Activated CD4-positive, alpha-beta T cell treated with anti-CD3 and anti-CD28 coated beads for 36 hours (primary cell): Measurements from ENCODE around the gene CPSF7. TPM values are rescaled to one million over a fixed set of nuclear protein-coding genes. Genes with fewer than 3 reads are reported as not detected.

Experiments
- ATAC-seq: fragments of 200-7000 bp; cut with Tn5 transposase; one replicate; pipeline ENCODE4 v1.10.0; 2021; ENCODE audit warnings: mild to moderate bottlenecking, moderate library complexity
- CTCF ChIA-PET: fragments of 350-600 bp; sonication (Branson Sonifier 250); formaldehyde crosslinking; loops from one replicate; lab custom pipeline; 2021; ENCODE audit warnings: antibody characterized with exemption; lab: Charles Lee
- POLR2A ChIA-PET: fragments of 350-600 bp; sonication (Branson Sonifier 250); formaldehyde crosslinking; loops from one replicate; lab custom pipeline; 2021; ENCODE audit warnings: antibody characterized with exemption, inconsistent platforms; lab: Charles Lee
- DNase-seq: peaks from one replicate; pipeline ENCODE4 v3.0.0-alpha.2; 2020
- H3K27ac Mint-ChIP-seq: one replicate; pipeline ENCODE4 v1.8.0; 2021; ENCODE audit warnings: mixed read lengths
- H3K27me3 Mint-ChIP-seq: one replicate; pipeline ENCODE4 v1.8.0; 2021; ENCODE audit warnings: mixed read lengths
- H3K36me3 Mint-ChIP-seq: one replicate; pipeline ENCODE4 v1.8.0; 2021; ENCODE audit warnings: low read depth, mixed read lengths
- H3K4me1 Mint-ChIP-seq: one replicate; pipeline ENCODE4 v1.8.0; 2021; ENCODE audit warnings: mixed read lengths
- H3K4me3 Mint-ChIP-seq: one replicate; pipeline ENCODE4 v1.8.0; 2021; ENCODE audit warnings: mild to moderate bottlenecking, moderate library complexity, mixed read lengths
- H3K9me3 Mint-ChIP-seq: one replicate; pipeline ENCODE4 v1.8.0; 2021; ENCODE audit warnings: low read depth, mixed read lengths
- intact Hi-C, 2 experiments: fragments of 100-400 bp; cut with DNase I in 1 of 2; cut with micrococcal nuclease in 1 of 2; formaldehyde crosslinking; loops; one replicate each; pipeline versions ENCODE4 v1.14.2 to v1.15.1; 2022 to 2024; cut with DNase I, micrococcal nuclease
- total RNA-seq, 2 experiments: library from RNA; stranded (reverse); gene quantifications; one replicate each; pipeline ENCODE4 v1.2.3, GENCODE V29; 2021

The CPSF7 gene
- total RNA-seq, 2 experiments from 2014 or later, result 108 to 179 TPM

DNA sequence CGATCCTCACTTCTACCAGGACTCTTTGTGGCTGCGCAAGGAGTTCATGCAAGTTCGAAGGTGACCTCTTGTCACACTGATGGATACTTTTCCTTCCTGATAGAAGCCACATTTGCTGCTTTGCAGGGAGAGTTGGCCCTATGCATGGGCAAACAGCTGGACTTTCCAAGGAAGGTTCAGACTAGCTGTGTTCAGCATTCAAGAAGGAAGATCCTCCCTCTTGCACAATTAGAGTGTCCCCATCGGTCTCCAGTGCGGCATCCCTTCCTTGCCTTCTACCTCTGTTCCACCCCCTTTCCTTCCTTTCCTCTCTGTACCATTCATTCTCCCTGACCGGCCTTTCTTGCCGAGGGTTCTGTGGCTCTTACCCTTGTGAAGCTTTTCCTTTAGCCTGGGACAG, 61.1 kb downstream of the CPSF7 start:
- peaks cover 49% of the 10 kb centered on the region for H3K36me3 Mint-ChIP-seq

DNA sequence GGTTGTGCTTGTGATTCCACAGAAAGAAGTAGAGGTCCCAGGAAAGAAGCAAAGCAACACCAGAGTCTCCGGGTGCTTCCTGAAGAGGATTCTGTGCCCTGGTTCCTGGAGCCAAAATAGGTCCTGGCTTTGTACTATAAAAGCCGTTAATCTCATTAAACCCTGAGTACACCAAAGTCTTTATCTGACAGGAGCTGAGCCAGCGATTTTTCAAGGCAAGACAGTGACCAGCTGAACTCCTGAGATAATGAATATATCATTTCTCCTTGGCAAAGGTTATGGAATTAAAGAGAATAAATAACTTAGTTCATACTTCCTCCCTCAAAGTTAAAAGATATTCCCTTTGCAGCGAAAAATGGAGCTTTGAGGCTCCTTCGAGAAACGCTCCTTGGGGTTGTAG, 62.4 kb downstream of the CPSF7 start:
- CTCF ChIA-PET, result interaction anchor here (1.3 to 9.5 kb wide), 4 partner anchors 17 to 68 kb away, joined by 4 to 66 read pairs (median 17); partner anchors contain the start of genes DDB1 and TKFC
- no peak for DNase-seq
- Mint-ChIP-seq H3K36me3 (peaks cover 50% of the 10 kb centered on the region), H3K4me1 (peaks cover 21% of the 10 kb centered on the region), H3K4me3 (no peak overlapping the region), H3K27me3 (no peaks in the 10 kb centered on the region), H3K27ac (no peak overlapping the region), H3K9me3 (no peaks in the 10 kb centered on the region)
- ATAC-seq, result no peak
- intact Hi-C loops, result no loop called here
- POLR2A ChIA-PET, result no interaction called here

More for the DNA sequence above, 61.1 kb downstream of the CPSF7 start:
- Mint-ChIP-seq H3K27me3 (no peaks in the 10 kb centered on the region), H3K27ac (no peak overlapping the region), H3K4me3 (no peak overlapping the region), H3K9me3 (no peaks in the 10 kb centered on the region), H3K4me1 (peaks cover 12% of the 10 kb centered on the region)
- DNase-seq (no peak), ATAC-seq (no peak)
- CTCF ChIA-PET, result interaction anchor here (0.6 to 4.5 kb wide), 4 partner anchors 14 to 67 kb away, joined by 3 to 28 read pairs (median 4); no protein-coding TSS in a partner anchor
- intact Hi-C loops, result no loop called here
- POLR2A ChIA-PET, result no interaction called here

DNA sequence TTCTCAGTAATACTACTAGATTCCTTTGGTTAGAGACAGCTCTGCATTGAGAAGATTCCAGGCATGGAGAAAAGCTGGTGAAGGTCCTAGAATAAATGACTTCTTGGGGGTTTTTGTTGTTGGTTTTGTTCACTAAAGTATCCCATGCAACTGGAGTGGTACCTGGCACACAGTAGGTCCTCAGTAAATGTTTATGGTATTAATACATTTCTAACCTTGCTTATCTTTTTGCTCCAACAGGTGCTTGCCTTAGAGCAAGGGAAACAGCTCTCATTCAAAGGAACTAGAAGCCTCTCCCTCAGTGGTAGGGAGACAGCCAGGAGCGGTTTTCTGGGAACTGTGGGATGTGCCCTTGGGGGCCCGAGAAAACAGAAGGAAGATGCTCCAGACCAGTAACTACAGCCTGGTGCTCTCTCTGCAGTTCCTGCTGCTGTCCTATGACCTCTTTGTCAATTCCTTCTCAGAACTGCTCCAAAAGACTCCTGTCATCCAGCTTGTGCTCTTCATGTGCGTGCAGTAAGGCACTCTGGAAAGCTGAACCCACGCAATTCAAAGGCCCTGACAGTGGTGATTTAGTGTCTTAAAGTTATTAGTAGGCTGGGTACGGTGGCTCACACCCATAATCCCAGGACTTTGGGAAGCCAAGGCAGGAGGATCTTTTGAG, 65.6 kb downstream of the CPSF7 start:
- intact Hi-C loops, result no loop called here
- Mint-ChIP-seq H3K4me1 (peaks cover 30% of the 10 kb centered on the region), H3K36me3 (peaks cover 34% of the 10 kb centered on the region), H3K4me3 (peak overlapping the region; percentile 100), H3K27me3 (no peaks in the 10 kb centered on the region), H3K27ac (peak overlapping the region; percentile 100), H3K9me3 (no peaks in the 10 kb centered on the region)
- CTCF ChIA-PET, result interaction anchor here (0.8 to 9.5 kb wide), 10 partner anchors 8 to 82 kb away, joined by 3 to 66 read pairs (median 8); partner anchors contain the start of genes DDB1, TKFC and TMEM216
- POLR2A ChIA-PET, result interaction anchor here (0.6 to 3.8 kb wide), 4 partner anchors 28 to 589 kb away, joined by 3 to 19 read pairs (median 10); partner anchors contain the start of genes CPSF7 and SDHAF2
- DNase-seq, result no peak
- no peak for ATAC-seq

DNA sequence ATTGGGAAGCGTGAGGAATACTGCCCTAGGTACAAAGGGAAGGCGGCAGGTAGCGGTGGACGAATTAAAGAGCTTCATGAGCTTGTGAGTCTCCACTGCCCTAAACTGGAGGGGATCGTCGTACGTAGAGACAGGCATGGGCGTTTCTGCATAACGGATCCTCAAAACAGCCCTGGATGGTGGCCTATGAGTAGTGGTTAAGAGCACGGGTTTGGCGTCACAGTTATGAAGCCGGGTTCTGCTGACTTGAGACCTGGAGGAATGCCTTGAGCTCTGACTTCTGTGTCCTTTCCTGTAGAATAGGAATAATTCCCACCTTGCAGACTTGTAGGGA, 67.3 kb downstream of the CPSF7 start:
- POLR2A ChIA-PET, result interaction anchor here (0.8 to 4.0 kb wide), 8 partner anchors 23 to 320 kb away, joined by 3 to 26 read pairs (median 8); partner anchors contain the start of genes CPSF7, DDB1, SDHAF2 and TKFC

DNA sequence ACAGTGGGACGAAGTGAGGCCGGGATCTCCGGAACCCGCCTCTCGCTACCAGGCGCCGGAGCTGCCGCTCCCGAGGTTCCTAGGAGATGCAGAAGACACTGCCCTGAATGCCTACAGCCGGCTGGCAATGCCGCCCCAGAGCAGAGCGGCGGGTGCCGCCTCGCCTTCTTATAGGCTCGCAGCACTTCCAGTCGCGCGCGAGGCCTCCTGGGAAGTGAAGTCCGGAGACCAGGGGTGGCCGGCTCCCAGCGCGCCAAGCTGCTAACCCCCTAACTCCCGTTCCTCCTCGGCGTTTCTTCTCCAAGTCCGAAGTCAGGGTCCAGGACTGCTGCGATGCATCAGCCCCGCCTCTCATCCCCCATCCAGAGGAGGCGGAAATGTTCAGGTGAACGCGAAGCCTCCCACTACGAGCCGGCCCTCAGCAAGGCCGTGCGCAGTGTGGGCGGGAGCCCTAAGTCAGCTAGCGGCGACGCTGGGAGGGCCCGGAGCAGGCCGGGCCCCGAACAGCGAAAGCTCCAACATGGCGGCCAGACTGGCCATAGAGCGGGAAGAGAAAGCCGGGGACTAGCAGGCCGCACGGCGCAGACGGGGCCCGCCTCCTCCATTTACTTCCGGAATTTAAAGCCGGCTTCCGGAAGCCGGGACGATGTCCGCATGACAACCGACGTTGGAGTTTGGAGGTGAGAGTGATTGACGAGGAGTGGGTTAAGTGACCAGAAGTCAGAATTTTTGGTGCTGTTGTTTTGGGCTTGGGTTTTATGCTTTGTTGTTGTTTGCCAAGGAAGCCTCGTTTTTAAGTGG, 67.8 kb downstream of the CPSF7 start, which contains the start of the genes CYB561A3 and TMEM138:
TSS of gene CYB561A3 (minus strand) at position 142 of the 801 bp plus-strand sequence. CDS start 5,169 bp downstream, outside the sequence.
TSS of gene TMEM138 (plus strand) at position 634 of the 801 bp plus-strand sequence. CDS start 2,017 bp downstream, outside the sequence.
- ATAC-seq (peak; percentile 96), DNase-seq (peak; percentile 95)
- H3K4me1 Mint-ChIP-seq, result peaks cover 34% of the 10 kb centered on the region
- CTCF ChIA-PET, result interaction anchor here (0.6 to 9.5 kb wide), 13 partner anchors 9 to 531 kb away, joined by 3 to 66 read pairs (median 5); partner anchors contain the start of genes DDB1, TKFC and TMEM216
- intact Hi-C loops, result loop anchor here (1.0 to 2.0 kb wide), 12 partner anchors 23 to 521 kb away; partner anchors contain the start of genes DDB1 (in 2 of the 2), TKFC (in 2 of the 2), TMEM216 (in 2 of the 2) and CPSF7 (in 1 of the 2)
- H3K4me3 Mint-ChIP-seq, result peak within 1 kb of the TSS; percentile 100
- H3K36me3 Mint-ChIP-seq, result peaks cover 25% of the 10 kb centered on the region
- POLR2A ChIA-PET, result interaction anchor here (0.6 to 4.0 kb wide), 11 partner anchors 24 to 1366 kb away, joined by 3 to 26 read pairs (median 5); partner anchors contain the start of genes CPSF7, DDB1, SDHAF2 and TKFC
- no peaks in the 10 kb centered on the region for H3K27me3 Mint-ChIP-seq
- no peaks in the 10 kb centered on the region for H3K9me3 Mint-ChIP-seq
- H3K27ac Mint-ChIP-seq, result peak within 1 kb of the TSS; percentile 100

More for the DNA sequence above, 67.3 kb downstream of the CPSF7 start:
- peak; percentile 28 for ATAC-seq
- Mint-ChIP-seq H3K9me3 (no peaks in the 10 kb centered on the region), H3K4me3 (peak overlapping the region; percentile 100), H3K27ac (peak overlapping the region; percentile 100), H3K4me1 (peaks cover 34% of the 10 kb centered on the region), H3K27me3 (no peaks in the 10 kb centered on the region), H3K36me3 (peaks cover 27% of the 10 kb centered on the region)
- CTCF ChIA-PET, result interaction anchor here (0.8 to 9.5 kb wide), 10 partner anchors 11 to 531 kb away, joined by 3 to 66 read pairs (median 8); partner anchors contain the start of genes DDB1, TKFC and TMEM216
- intact Hi-C loops, result loop anchor here (1.0 to 2.0 kb wide), 10 partner anchors 29 to 521 kb away; partner anchors contain the start of genes DDB1 (in 2 of the 2), TKFC (in 2 of the 2), CPSF7 (in 1 of the 2) and FEN1 (in 1 of the 2)
- peak; percentile 49 for DNase-seq

GRCh38 chr11:61361237-61361740, 68.5 kb downstream of the CPSF7 start:
- H3K36me3 Mint-ChIP-seq, result peaks cover 19% of the 10 kb centered on the region
- intact Hi-C loops, result loop anchor here (1.0 kb wide), 3 partner anchors 24 to 31 kb away; partner anchors contain the start of gene TMEM216 (in 1 of the 2)
- ChIA-PET CTCF (interaction anchor here (0.6 to 9.5 kb wide), 13 partner anchors 9 to 530 kb away, joined by 3 to 66 read pairs (median 5); partner anchors contain the start of genes DDB1, TKFC and TMEM216), POLR2A (interaction anchor here (0.6 to 4.0 kb wide), 5 partner anchors 25 to 1366 kb away, joined by 3 to 26 read pairs (median 15); partner anchors contain the start of genes CPSF7, DDB1, SDHAF2 and TKFC)
- no peaks in the 10 kb centered on the region for H3K9me3 Mint-ChIP-seq
- H3K4me1 Mint-ChIP-seq, result peaks cover 34% of the 10 kb centered on the region
- DNase-seq (no peak), ATAC-seq (peak; percentile 3)
- no peaks in the 10 kb centered on the region for H3K27me3 Mint-ChIP-seq
- peak overlapping the region; percentile 100 for H3K4me3 Mint-ChIP-seq
- peak overlapping the region; percentile 100 for H3K27ac Mint-ChIP-seq

DNA sequence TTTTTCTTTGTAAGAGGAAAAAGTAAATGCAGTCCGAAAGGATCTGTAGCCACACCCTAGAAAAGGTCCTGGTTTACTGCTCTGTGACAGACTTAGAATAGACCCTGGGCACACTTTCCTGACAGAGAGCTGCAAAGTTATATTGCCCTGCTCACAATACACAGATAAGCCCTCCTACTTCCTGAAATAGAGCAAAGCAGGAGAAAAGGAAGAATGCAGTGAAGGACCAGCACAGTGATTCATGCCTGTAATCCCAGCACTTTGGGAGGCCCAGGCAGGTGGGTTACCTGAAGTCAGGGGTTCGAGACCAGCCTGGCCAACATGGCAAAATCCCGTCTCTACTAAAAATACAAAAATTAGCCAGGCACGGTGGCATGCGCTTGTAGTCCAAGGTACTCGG, 70.3 kb downstream of the CPSF7 start:
- ATAC-seq (no peak), DNase-seq (no peak)
- ChIA-PET POLR2A (interaction anchor here (0.6 to 4.0 kb wide), 2 partner anchors 25 to 26 kb away, joined by 3 to 26 read pairs; partner anchors contain the start of genes DDB1 and TKFC), CTCF (interaction anchor here (0.6 to 9.5 kb wide), 4 partner anchors 12 to 186 kb away, joined by 3 to 66 read pairs (median 4); no protein-coding TSS in a partner anchor)
- Mint-ChIP-seq H3K9me3 (no peaks in the 10 kb centered on the region), H3K27me3 (no peaks in the 10 kb centered on the region), H3K36me3 (peaks cover 17% of the 10 kb centered on the region), H3K27ac (peak overlapping the region; percentile 37), H3K4me1 (peaks cover 34% of the 10 kb centered on the region), H3K4me3 (peak overlapping the region; percentile 19)
- intact Hi-C loops, result no loop called here

GRCh38 chr11:61358566-61358965, 71.2 kb downstream of the CPSF7 start:
- DNase-seq, result no peak
- H3K4me1 Mint-ChIP-seq, result peaks cover 28% of the 10 kb centered on the region
- intact Hi-C loops, result no loop called here
- H3K9me3 Mint-ChIP-seq, result no peaks in the 10 kb centered on the region
- H3K36me3 Mint-ChIP-seq, result peaks cover 13% of the 10 kb centered on the region
- H3K27me3 Mint-ChIP-seq, result no peaks in the 10 kb centered on the region
- POLR2A ChIA-PET, result no interaction called here
- CTCF ChIA-PET, result interaction anchor here (0.6 to 1.6 kb wide), 4 partner anchors 22 to 673 kb away, joined by 3 to 9 read pairs (median 5); no protein-coding TSS in a partner anchor
- H3K4me3 Mint-ChIP-seq, result no peak overlapping the region
- no peak overlapping the region for H3K27ac Mint-ChIP-seq
- ATAC-seq, result no peak

DNA sequence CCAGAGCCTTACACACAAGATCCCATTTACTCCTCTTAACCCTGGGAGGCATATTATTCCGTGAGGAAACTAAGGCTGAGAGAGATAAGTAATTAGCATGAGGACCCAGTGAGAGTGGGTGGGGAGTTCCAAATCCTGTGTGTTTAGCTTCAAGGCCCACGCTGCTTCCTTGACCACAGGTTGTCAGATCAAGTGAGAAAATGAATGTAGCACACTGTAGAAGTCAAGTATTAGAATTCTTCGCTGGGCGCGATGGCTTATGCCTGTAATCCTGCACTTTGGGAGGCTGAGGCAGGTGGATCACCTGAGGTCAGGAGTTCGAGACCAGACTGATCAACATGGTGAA, 71.9 kb downstream of the CPSF7 start:
- Mint-ChIP-seq H3K4me1 (peaks cover 22% of the 10 kb centered on the region), H3K36me3 (peaks cover 18% of the 10 kb centered on the region), H3K27ac (peak overlapping the region; percentile 42), H3K27me3 (no peaks in the 10 kb centered on the region), H3K9me3 (no peaks in the 10 kb centered on the region), H3K4me3 (no peak overlapping the region)
- ATAC-seq (no peak), DNase-seq (no peak)
- ChIA-PET CTCF (interaction anchor here (0.6 to 1.6 kb wide), 4 partner anchors 22 to 35 kb away, joined by 3 to 9 read pairs (median 5); no protein-coding TSS in a partner anchor), POLR2A (interaction anchor here (1.0 kb wide), 1 partner anchor 23 kb away, joined by 3 read pairs; no protein-coding TSS in a partner anchor)
- intact Hi-C loops, result no loop called here
